ENCODE data around the gene C22orf23. TPM values are rescaled to one million over a fixed set of nuclear protein-coding genes. Genes with fewer than 3 reads are reported as not detected.
A peak's percentile ranks its signal among the peaks of the same experiment; 100 is the strongest.

C22orf23 gene
- total RNA-seq (under 1 TPM; 0.17 to 0.43 (median 0.20) TPM), polyA plus RNA-seq (1 to 10 TPM in 1 of 3 donors, under 1 TPM in 2; 0.36 to 1.2 (median 0.72) TPM)
- long read RNA-seq, donor 1, partial matches to known transcripts = 0 of 3 reads
- long read RNA-seq, donor 1, other reads (novel, unspliced or antisense) = 3 of 3 reads
- long read RNA-seq, donor 2, partial matches to known transcripts = 0 of 2 reads
- long read RNA-seq, donor 2, other reads (novel, unspliced or antisense) = 2 of 2 reads

DNA sequence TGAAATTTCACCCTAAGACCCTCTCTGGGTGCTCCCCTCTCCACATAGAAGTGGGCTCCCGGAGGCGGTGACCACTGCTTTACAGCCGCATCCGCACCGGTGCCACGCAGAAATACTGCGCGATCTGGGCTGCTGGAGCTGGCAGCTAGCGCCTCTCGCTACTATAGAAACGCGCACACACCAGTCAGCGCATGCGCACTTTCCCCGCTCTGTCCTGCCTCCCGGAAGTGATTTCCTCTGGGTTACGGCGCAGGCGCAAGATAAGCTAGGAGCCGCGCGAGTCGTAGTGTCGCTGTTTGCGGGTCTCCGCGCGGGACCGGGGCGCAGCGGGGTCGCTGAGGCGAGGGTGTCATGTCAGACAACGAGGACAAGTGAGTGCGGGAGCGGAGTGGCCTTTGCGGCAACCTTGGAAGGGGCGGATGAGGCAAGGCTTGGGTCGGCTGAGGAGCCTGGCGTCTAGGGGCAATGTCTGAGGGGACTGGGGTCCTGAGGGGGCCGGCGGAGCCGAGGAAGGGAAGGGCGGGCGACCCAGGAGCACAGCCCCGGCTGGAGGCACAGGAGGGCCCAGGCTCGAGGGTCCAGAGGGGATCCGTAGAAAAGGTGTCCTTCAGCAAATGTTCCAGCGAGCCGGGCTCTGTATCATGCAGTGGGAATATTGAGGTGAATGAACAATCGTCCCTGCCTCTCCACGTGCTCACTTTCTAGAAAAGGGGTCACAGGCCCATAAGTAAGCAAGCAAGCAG, at the start of gene C22orf23, which contains the start of gene POLR2F:
TSS of gene C22orf23 (minus strand) at position 165 of the 743 bp plus-strand sequence. CDS start 452 bp downstream, outside the sequence.
TSS of gene POLR2F (plus strand) at position 263 of the 743 bp plus-strand sequence. CDS start at position 352, 89 bp downstream.
- 0 to 1% (median 0%) methylated on average over 52 of the region's 52 CpGs for WGBS, 3 donors
- peak within 1 kb of the TSS; percentile 81 for H3K27ac ChIP-seq

DNA sequence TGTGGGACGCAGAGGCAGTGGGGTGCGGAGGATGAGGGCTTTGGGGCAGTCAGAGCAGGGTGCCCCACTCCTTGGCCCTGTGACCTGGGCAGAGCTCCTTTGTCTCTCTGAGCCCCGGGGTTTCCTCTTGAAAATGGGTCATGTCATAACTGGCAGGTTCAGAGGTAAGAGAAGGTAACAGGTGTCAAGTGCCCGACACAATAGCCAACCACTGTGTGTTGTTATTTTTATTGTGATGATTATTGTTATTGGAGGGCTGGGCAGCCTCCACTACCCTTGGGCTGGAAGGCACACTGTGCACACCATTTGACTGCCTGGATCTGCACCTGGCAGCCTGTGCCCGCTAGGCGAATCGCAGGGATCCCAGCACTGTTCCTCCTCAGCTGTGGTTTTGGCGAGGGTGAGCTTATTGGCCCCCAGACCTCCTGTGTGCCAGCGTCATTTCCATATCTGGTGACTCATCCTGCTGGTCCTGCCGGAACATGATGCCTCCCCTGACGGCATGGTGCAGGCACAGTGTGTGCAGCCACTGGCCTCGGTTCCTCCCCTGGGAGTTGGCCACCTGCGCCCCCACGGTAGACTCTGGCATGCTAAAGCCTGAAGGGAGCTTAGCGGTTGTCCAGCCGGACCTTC, 46.4 kb upstream of the C22orf23 start:
- ATAC-seq (peak; percentile 89 to 93 (median 90)), DNase-seq (peak; percentile 79 to 87)
- Histone ChIP-seq H3K36me3 (ENCODE audit: insufficient read depth in 1 of 2, low read depth in 1 of 2) (no peaks in the 10 kb centered on the region), H3K4me1 (peaks cover 7% of the 10 kb centered on the region), H3K4me3 (no peak overlapping the region), H3K9me3 (no peaks in the 10 kb centered on the region), H3K27me3 (ENCODE audit: insufficient read depth in 3 of 3, low read length in 2 of 3) (no peaks in the 10 kb centered on the region), H3K27ac (peak overlapping the region; percentile 47)
- intact Hi-C loops (cut with DNase I) = no loop called here
- WGBS, 3 donors = 30 to 47% (median 32%) methylated on average over 16 of the region's 16 CpGs
- TF ChIP-seq, protein P1, sequence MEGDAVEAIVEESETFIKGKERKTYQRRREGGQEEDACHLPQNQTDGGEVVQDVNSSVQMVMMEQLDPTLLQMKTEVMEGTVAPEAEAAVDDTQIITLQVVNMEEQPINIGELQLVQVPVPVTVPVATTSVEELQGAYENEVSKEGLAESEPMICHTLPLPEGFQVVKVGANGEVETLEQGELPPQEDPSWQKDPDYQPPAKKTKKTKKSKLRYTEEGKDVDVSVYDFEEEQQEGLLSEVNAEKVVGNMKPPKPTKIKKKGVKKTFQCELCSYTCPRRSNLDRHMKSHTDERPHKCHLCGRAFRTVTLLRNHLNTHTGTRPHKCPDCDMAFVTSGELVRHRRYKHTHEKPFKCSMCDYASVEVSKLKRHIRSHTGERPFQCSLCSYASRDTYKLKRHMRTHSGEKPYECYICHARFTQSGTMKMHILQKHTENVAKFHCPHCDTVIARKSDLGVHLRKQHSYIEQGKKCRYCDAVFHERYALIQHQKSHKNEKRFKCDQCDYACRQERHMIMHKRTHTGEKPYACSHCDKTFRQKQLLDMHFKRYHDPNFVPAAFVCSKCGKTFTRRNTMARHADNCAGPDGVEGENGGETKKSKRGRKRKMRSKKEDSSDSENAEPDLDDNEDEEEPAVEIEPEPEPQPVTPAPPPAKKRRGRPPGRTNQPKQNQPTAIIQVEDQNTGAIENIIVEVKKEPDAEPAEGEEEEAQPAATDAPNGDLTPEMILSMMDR (IDR thresholded peaks at IDR 0.05) = no peak

More for the DNA sequence above, at the start of gene C22orf23, which contains the start of gene POLR2F:
- TF ChIP-seq, protein P1 (IDR thresholded peaks at IDR 0.05) = no peak
- peak; percentile 92 to 98 (median 96) for ATAC-seq
- peak within 1 kb of the TSS; percentile 99 for H3K4me3 ChIP-seq
- peaks cover 22% of the 10 kb centered on the region for H3K4me1 ChIP-seq
- H3K36me3 ChIP-seq (ENCODE audit: insufficient read depth in 1 of 2, low read depth in 1 of 2) = peaks cover 0 to 22% of the 10 kb centered on the region in 2 donors
- intact Hi-C loops (cut with DNase I) = no loop called here
- no peaks in the 10 kb centered on the region for H3K27me3 ChIP-seq (ENCODE audit: insufficient read depth in 3 of 3, low read length in 2 of 3)
- H3K9me3 ChIP-seq = no peaks in the 10 kb centered on the region
- DNase-seq = peak; percentile 96 to 99

DNA sequence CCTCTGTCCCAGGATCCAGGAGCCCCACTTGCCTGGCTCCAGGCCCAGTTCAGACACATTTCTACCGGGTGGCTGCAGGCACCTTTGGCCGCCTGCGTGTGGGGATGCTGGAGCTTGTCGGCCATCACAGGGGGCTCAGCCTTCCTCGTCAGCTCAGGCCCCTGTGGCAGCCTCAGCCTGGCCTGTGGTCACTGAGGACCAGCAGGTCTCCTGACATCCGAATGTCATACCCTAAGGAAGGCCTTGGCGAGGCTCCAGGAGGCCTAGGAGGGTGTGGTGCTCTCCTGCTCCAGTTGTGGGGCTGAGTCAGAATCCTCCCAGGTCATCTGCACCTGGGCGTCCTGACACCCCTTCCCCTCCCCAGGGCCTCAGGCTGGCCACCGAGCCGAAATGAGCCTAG, 45.8 kb upstream of the C22orf23 start:
- H3K36me3 ChIP-seq (ENCODE audit: insufficient read depth in 1 of 2, low read depth in 1 of 2) = no peaks in the 10 kb centered on the region
- no peaks in the 10 kb centered on the region for H3K27me3 ChIP-seq (ENCODE audit: insufficient read depth in 3 of 3, low read length in 2 of 3)
- TF ChIP-seq, protein P1 (IDR thresholded peaks at IDR 0.05) = no peak
- intact Hi-C loops (cut with DNase I) = no loop called here
- peak; percentile 10 to 45 (median 40) for ATAC-seq
- H3K4me1 ChIP-seq = peaks cover 7% of the 10 kb centered on the region
- WGBS, 3 donors = 64 to 69% (median 65%) methylated on average over 10 of the region's 10 CpGs
- DNase-seq = no peak
- peak overlapping the region; percentile 47 for H3K27ac ChIP-seq
- H3K4me3 ChIP-seq = no peak overlapping the region
- H3K9me3 ChIP-seq = no peaks in the 10 kb centered on the region

DNA sequence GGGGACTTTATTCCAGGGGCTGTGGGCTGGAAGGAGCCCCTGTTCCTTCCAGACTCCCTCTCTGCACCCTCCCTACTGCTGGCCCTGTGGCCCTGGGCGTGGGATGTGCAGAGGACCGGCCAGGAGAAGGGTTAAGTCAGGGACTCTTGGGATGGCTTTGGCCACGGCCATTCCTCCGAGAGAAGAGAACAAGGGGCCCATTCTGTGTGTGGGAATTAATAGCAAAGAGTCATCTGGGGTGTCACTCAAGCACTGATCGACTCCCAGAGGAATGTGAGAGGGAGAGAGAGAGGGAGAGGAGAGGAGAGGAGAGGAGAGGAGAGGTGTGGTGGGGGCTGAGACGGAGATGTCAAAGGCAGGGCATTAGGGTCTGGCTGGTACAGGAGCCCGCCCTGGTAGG, 45.1 kb upstream of the C22orf23 start:
- WGBS, 3 donors = 53 to 63% (median 57%) methylated on average over 7 of the region's 7 CpGs
- H3K27me3 ChIP-seq (ENCODE audit: insufficient read depth in 3 of 3, low read length in 2 of 3) = no peaks in the 10 kb centered on the region
- TF ChIP-seq, protein P1 (IDR thresholded peaks at IDR 0.05) = no peak
- no peak for DNase-seq
- no peaks in the 10 kb centered on the region for H3K36me3 ChIP-seq (ENCODE audit: insufficient read depth in 1 of 2, low read depth in 1 of 2)
- intact Hi-C loops (cut with DNase I) = no loop called here
- no peak overlapping the region for H3K27ac ChIP-seq
- no peak overlapping the region for H3K4me3 ChIP-seq
- no peak for ATAC-seq
- no peaks in the 10 kb centered on the region for H3K9me3 ChIP-seq
- peaks cover 7% of the 10 kb centered on the region for H3K4me1 ChIP-seq
